ENCODE results near the gene TNFRSF4.
"Not testable (repeated sequence)": the region's sequence is repeated elsewhere in the genome, so short reads cannot be mapped to it uniquely, and the experiment has no call there.

The TNFRSF4 gene

GRCh38 chr1:1213345-1214265 is at the start of gene TNFRSF4:
Gene TNFRSF4, minus strand, starts transcription at chr1:1214153. Its CDS starts 26 bp downstream, at chr1:1214127.
- in situ Hi-C loops (cut with HindIII; ENCODE audit: low pct_ligation_motif_present, low pct_unique_long_range_greater_than_20kb, low sequenced_read_pairs), result no loop called here
- DNase-seq, result no peak

- in situ Hi-C loops (cut with HindIII; ENCODE audit: low pct_ligation_motif_present, low pct_unique_long_range_greater_than_20kb, low sequenced_read_pairs), result no loop called here
Measured at GRCh38 chr1:1262758-1263157, 48.8 kb upstream of the TNFRSF4 start.

GRCh38 chr1:1262071-1262470 is 48.1 kb upstream of the TNFRSF4 start:
- in situ Hi-C loops (cut with HindIII; ENCODE audit: low pct_ligation_motif_present, low pct_unique_long_range_greater_than_20kb, low sequenced_read_pairs), result no loop called here
- no peak for DNase-seq

More at GRCh38 chr1:1262758-1263157, 48.8 kb upstream of the TNFRSF4 start:
- no peak for DNase-seq

GRCh38 chr1:1260843-1261560 is 47.0 kb upstream of the TNFRSF4 start:
- no peak for DNase-seq
- in situ Hi-C loops (cut with HindIII; ENCODE audit: low pct_ligation_motif_present, low pct_unique_long_range_greater_than_20kb, low sequenced_read_pairs), result no loop called here

- in situ Hi-C loops (cut with HindIII; ENCODE audit: low pct_ligation_motif_present, low pct_unique_long_range_greater_than_20kb, low sequenced_read_pairs), result no loop called here
- DNase-seq, result no peak
Measured at GRCh38 chr1:1259951-1260600, 46.1 kb upstream of the TNFRSF4 start.

GRCh38 chr1:1259540-1259939 is 45.6 kb upstream of the TNFRSF4 start:
- DNase-seq, result no peak
- in situ Hi-C loops (cut with HindIII; ENCODE audit: low pct_ligation_motif_present, low pct_unique_long_range_greater_than_20kb, low sequenced_read_pairs), result no loop called here

GRCh38 chr1:1259119-1259488 is 45.2 kb upstream of the TNFRSF4 start:
- in situ Hi-C loops (cut with HindIII; ENCODE audit: low pct_ligation_motif_present, low pct_unique_long_range_greater_than_20kb, low sequenced_read_pairs), result no loop called here
- no peak for DNase-seq

- in situ Hi-C loops (cut with HindIII; ENCODE audit: low pct_ligation_motif_present, low pct_unique_long_range_greater_than_20kb, low sequenced_read_pairs), result no loop called here
- no peak for DNase-seq
Measured at GRCh38 chr1:1256956-1257871, 43.3 kb upstream of the TNFRSF4 start.

GRCh38 chr1:1255611-1256010 is 41.7 kb upstream of the TNFRSF4 start:
- DNase-seq, result no peak
- in situ Hi-C loops (cut with HindIII; ENCODE audit: low pct_ligation_motif_present, low pct_unique_long_range_greater_than_20kb, low sequenced_read_pairs), result no loop called here

- DNase-seq, result no peak
- in situ Hi-C loops (cut with HindIII; ENCODE audit: low pct_ligation_motif_present, low pct_unique_long_range_greater_than_20kb, low sequenced_read_pairs), result no loop called here
Measured at GRCh38 chr1:1255078-1255477, 41.1 kb upstream of the TNFRSF4 start.

GRCh38 chr1:1254667-1254998 is 40.7 kb upstream of the TNFRSF4 start:
- no peak for DNase-seq
- in situ Hi-C loops (cut with HindIII; ENCODE audit: low pct_ligation_motif_present, low pct_unique_long_range_greater_than_20kb, low sequenced_read_pairs), result no loop called here

GRCh38 chr1:1253972-1254666 is 40.2 kb upstream of the TNFRSF4 start:
- in situ Hi-C loops (cut with HindIII; ENCODE audit: low pct_ligation_motif_present, low pct_unique_long_range_greater_than_20kb, low sequenced_read_pairs), result no loop called here
- no peak for DNase-seq

- DNase-seq, result no peak
- in situ Hi-C loops (cut with HindIII; ENCODE audit: low pct_ligation_motif_present, low pct_unique_long_range_greater_than_20kb, low sequenced_read_pairs), result no loop called here
Measured at GRCh38 chr1:1253314-1253713, 39.4 kb upstream of the TNFRSF4 start.

GRCh38 chr1:1250786-1251284 is 36.9 kb upstream of the TNFRSF4 start:
- in situ Hi-C loops (cut with HindIII; ENCODE audit: low pct_ligation_motif_present, low pct_unique_long_range_greater_than_20kb, low sequenced_read_pairs), result no loop called here
- DNase-seq, result no peak

GRCh38 chr1:1248009-1248913 is 34.3 kb upstream of the TNFRSF4 start:
- DNase-seq; in situ Hi-C loops (cut with HindIII; ENCODE audit: low pct_ligation_motif_present, low pct_unique_long_range_greater_than_20kb, low sequenced_read_pairs): not testable (repeated sequence)

- DNase-seq, result no peak
- in situ Hi-C loops (cut with HindIII; ENCODE audit: low pct_ligation_motif_present, low pct_unique_long_range_greater_than_20kb, low sequenced_read_pairs), result no loop called here
Measured at GRCh38 chr1:1247341-1247913, 33.5 kb upstream of the TNFRSF4 start.

All from ACHN (cell line).